ENCODE measurements around the gene PKIG.
"Not testable (repeated sequence)": the region's sequence is repeated elsewhere in the genome, so short reads cannot be mapped to it uniquely, and the experiment has no call there.

Gene PKIG

GRCh38 chr20:44585057-44585963, 2.9 kb downstream of the PKIG start:
- H3K9ac ChIP-seq (ENCODE audit: low read depth, low read length) = no peak overlapping the region
- H3K27me3 ChIP-seq (ENCODE audit: insufficient read depth, low read length) = no peaks in the 10 kb centered on the region
- no peak overlapping the region for H3K27ac ChIP-seq (ENCODE audit: low read depth, low read length)
- peaks cover 24% of the 10 kb centered on the region for H3K4me1 ChIP-seq (ENCODE audit: insufficient read depth, low read length)
- H3K36me3 ChIP-seq (ENCODE audit: insufficient read depth, low read length) = peaks cover 5% of the 10 kb centered on the region; the same call in 1 of the 2 replicates
- no peaks in the 10 kb centered on the region for H3K9me3 ChIP-seq (ENCODE audit: insufficient read depth, low read depth, low read length)
- no peak overlapping the region for H3K4me3 ChIP-seq (ENCODE audit: low read length)
- 85% methylated on average over 6 of the region's 6 CpGs for WGBS

GRCh38 chr20:44586289-44586911, 4.0 kb downstream of the PKIG start:
- no peak overlapping the region for H3K27ac ChIP-seq (ENCODE audit: low read depth, low read length)
- peaks cover 14% of the 10 kb centered on the region; the same call in 1 of the 2 replicates for H3K36me3 ChIP-seq (ENCODE audit: insufficient read depth, low read length)
- WGBS = 92% methylated on average over 3 of the region's 3 CpGs
- no peak overlapping the region for H3K4me3 ChIP-seq (ENCODE audit: low read length)
- H3K27me3 ChIP-seq (ENCODE audit: insufficient read depth, low read length) = no peaks in the 10 kb centered on the region
- H3K4me1 ChIP-seq (ENCODE audit: insufficient read depth, low read length) = peaks cover 30% of the 10 kb centered on the region
- no peak overlapping the region for H3K9ac ChIP-seq (ENCODE audit: low read depth, low read length)
- H3K9me3 ChIP-seq (ENCODE audit: insufficient read depth, low read depth, low read length) = no peaks in the 10 kb centered on the region

GRCh38 chr20:44587035-44587980, 4.9 kb downstream of the PKIG start:
- Histone ChIP-seq H3K9ac (ENCODE audit: low read depth, low read length) (no peak overlapping the region), H3K27me3 (ENCODE audit: insufficient read depth, low read length) (no peaks in the 10 kb centered on the region), H3K27ac (ENCODE audit: low read depth, low read length) (no peak overlapping the region), H3K36me3 (ENCODE audit: insufficient read depth, low read length) (peaks cover 14% of the 10 kb centered on the region; the same call in 1 of the 2 replicates), H3K4me1 (ENCODE audit: insufficient read depth, low read length) (peaks cover 26% of the 10 kb centered on the region), H3K4me3 (ENCODE audit: low read length) (no peak overlapping the region), H3K9me3 (ENCODE audit: insufficient read depth, low read depth, low read length) (no peaks in the 10 kb centered on the region)
- WGBS = 92% methylated on average over 10 of the region's 10 CpGs

- H3K27me3 ChIP-seq (ENCODE audit: insufficient read depth, low read length); H3K9me3 ChIP-seq (ENCODE audit: insufficient read depth, low read depth, low read length); H3K4me3 ChIP-seq (ENCODE audit: low read length); H3K9ac ChIP-seq (ENCODE audit: low read depth, low read length); H3K27ac ChIP-seq (ENCODE audit: low read depth, low read length): not testable (repeated sequence)
- WGBS = 96% methylated on average over 9 of the region's 9 CpGs
- H3K36me3 ChIP-seq (ENCODE audit: insufficient read depth, low read length) = peaks cover 14% of the 10 kb centered on the region; the same call in 1 of the 2 replicates
- peaks cover 18% of the 10 kb centered on the region for H3K4me1 ChIP-seq (ENCODE audit: insufficient read depth, low read length)
These were observed 5.9 kb downstream of the PKIG start for GRCh38 chr20:44588321-44588720.

- no peaks in the 10 kb centered on the region for H3K27me3 ChIP-seq (ENCODE audit: insufficient read depth, low read length)
- no peaks in the 10 kb centered on the region for H3K9me3 ChIP-seq (ENCODE audit: insufficient read depth, low read depth, low read length)
- H3K9ac ChIP-seq (ENCODE audit: low read depth, low read length) = no peak overlapping the region
- no peak overlapping the region for H3K27ac ChIP-seq (ENCODE audit: low read depth, low read length)
- H3K36me3 ChIP-seq (ENCODE audit: insufficient read depth, low read length) = peaks cover 14% of the 10 kb centered on the region; the same call in 1 of the 2 replicates
- 98% methylated on average over 2 of the region's 4 CpGs for WGBS
- H3K4me3 ChIP-seq (ENCODE audit: low read length) = no peak overlapping the region
- peaks cover 15% of the 10 kb centered on the region for H3K4me1 ChIP-seq (ENCODE audit: insufficient read depth, low read length)
These were observed 7.2 kb downstream of the PKIG start for GRCh38 chr20:44589537-44589936.

GRCh38 chr20:44590980-44591778, 8.8 kb downstream of the PKIG start:
- peaks cover 14% of the 10 kb centered on the region; the same call in 1 of the 2 replicates for H3K36me3 ChIP-seq (ENCODE audit: insufficient read depth, low read length)
- H3K4me3 ChIP-seq (ENCODE audit: low read length) = no peak overlapping the region
- peaks cover 6% of the 10 kb centered on the region; the same call in 1 of the 2 replicates for H3K4me1 ChIP-seq (ENCODE audit: insufficient read depth, low read length)
- no peak overlapping the region for H3K9ac ChIP-seq (ENCODE audit: low read depth, low read length)
- no peaks in the 10 kb centered on the region for H3K9me3 ChIP-seq (ENCODE audit: insufficient read depth, low read depth, low read length)
- no peak overlapping the region for H3K27ac ChIP-seq (ENCODE audit: low read depth, low read length)
- 76% methylated on average over 6 of the region's 9 CpGs for WGBS
- no peaks in the 10 kb centered on the region for H3K27me3 ChIP-seq (ENCODE audit: insufficient read depth, low read length)

- H3K4me1 ChIP-seq (ENCODE audit: insufficient read depth, low read length) = peaks cover 12% of the 10 kb centered on the region
- 88% methylated on average over 3 of the region's 3 CpGs for WGBS
- H3K27ac ChIP-seq (ENCODE audit: low read depth, low read length) = no peak overlapping the region
These were observed 10.0 kb downstream of the PKIG start for GRCh38 chr20:44592366-44592765.

GRCh38 chr20:44593751-44594150, 11.4 kb downstream of the PKIG start:
- no peak overlapping the region for H3K4me3 ChIP-seq (ENCODE audit: low read length)
- no peak overlapping the region for H3K9ac ChIP-seq (ENCODE audit: low read depth, low read length)
- 100% methylated on average over 2 of the region's 2 CpGs for WGBS
- peaks cover 23% of the 10 kb centered on the region for H3K4me1 ChIP-seq (ENCODE audit: insufficient read depth, low read length)
- no peaks in the 10 kb centered on the region for H3K27me3 ChIP-seq (ENCODE audit: insufficient read depth, low read length)
- H3K36me3 ChIP-seq (ENCODE audit: insufficient read depth, low read length) = peaks cover 14% of the 10 kb centered on the region; the same call in 1 of the 2 replicates
- H3K27ac ChIP-seq (ENCODE audit: low read depth, low read length) = no peak overlapping the region
- H3K9me3 ChIP-seq (ENCODE audit: insufficient read depth, low read depth, low read length) = no peaks in the 10 kb centered on the region

More at GRCh38 chr20:44592366-44592765, 10.0 kb downstream of the PKIG start:
- Histone ChIP-seq H3K4me3 (ENCODE audit: low read length) (no peak overlapping the region), H3K9me3 (ENCODE audit: insufficient read depth, low read depth, low read length) (no peaks in the 10 kb centered on the region), H3K9ac (ENCODE audit: low read depth, low read length) (no peak overlapping the region), H3K36me3 (ENCODE audit: insufficient read depth, low read length) (peaks cover 14% of the 10 kb centered on the region; the same call in 1 of the 2 replicates), H3K27me3 (ENCODE audit: insufficient read depth, low read length) (no peaks in the 10 kb centered on the region)

- Histone ChIP-seq H3K4me1 (ENCODE audit: insufficient read depth, low read length) (peaks cover 23% of the 10 kb centered on the region), H3K27ac (ENCODE audit: low read depth, low read length) (no peak overlapping the region), H3K9me3 (ENCODE audit: insufficient read depth, low read depth, low read length) (no peaks in the 10 kb centered on the region), H3K4me3 (ENCODE audit: low read length) (no peak overlapping the region), H3K27me3 (ENCODE audit: insufficient read depth, low read length) (no peaks in the 10 kb centered on the region), H3K9ac (ENCODE audit: low read depth, low read length) (no peak overlapping the region), H3K36me3 (ENCODE audit: insufficient read depth, low read length) (peaks cover 13% of the 10 kb centered on the region; the same call in 1 of the 2 replicates)
- WGBS = 85% methylated on average over 1 of the region's 1 CpG
These were observed 12.4 kb downstream of the PKIG start for GRCh38 chr20:44594730-44595129.

- H3K4me1 ChIP-seq (ENCODE audit: insufficient read depth, low read length) = peaks cover 19% of the 10 kb centered on the region
- no peaks in the 10 kb centered on the region for H3K27me3 ChIP-seq (ENCODE audit: insufficient read depth, low read length)
- no peak overlapping the region for H3K9ac ChIP-seq (ENCODE audit: low read depth, low read length)
- no peak overlapping the region for H3K4me3 ChIP-seq (ENCODE audit: low read length)
- 86% methylated on average over 4 of the region's 4 CpGs for WGBS
- no peak overlapping the region for H3K27ac ChIP-seq (ENCODE audit: low read depth, low read length)
- 0 out of 2 replicates have a peak, but pooled peaks cover 3% of the 10 kb centered on the region for H3K36me3 ChIP-seq (ENCODE audit: insufficient read depth, low read length)
- no peaks in the 10 kb centered on the region for H3K9me3 ChIP-seq (ENCODE audit: insufficient read depth, low read depth, low read length)
These were observed 13.6 kb downstream of the PKIG start for GRCh38 chr20:44596010-44596409.

Data from HUES64 (cell line).